ENCODE results near the gene NTM.
A peak's percentile ranks its signal among the peaks of the same experiment; 100 is the strongest.

DNA sequence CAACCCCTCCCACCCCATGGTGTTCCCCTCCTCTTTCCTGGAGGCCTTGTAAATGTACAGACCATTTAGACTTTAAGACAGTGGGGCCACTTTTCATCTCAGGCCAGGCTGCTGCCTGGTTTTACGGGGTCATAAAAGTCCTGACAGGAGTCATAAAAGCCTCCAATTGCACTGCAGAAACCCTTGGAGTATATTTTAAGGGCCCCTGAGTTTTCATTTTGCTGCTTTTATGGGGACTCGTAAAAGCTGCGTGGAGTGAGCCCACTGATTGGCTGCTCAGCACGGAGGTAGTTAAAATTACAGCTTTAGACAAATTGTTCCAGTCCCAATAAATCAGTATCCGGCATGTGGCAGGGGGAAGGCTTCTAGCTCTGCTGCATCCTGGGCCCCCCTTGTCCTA is 627.6 kb downstream of the NTM start:
- TF ChIP-seq TARDBP (IDR thresholded peaks at IDR 0.05) (no peak), ELF4 (IDR thresholded peaks at IDR 0.05) (no peak), SUZ12 (IDR thresholded peaks at IDR 0.05) (no peak), FOXK2 (IDR thresholded peaks at IDR 0.05) (no peak), FOXA1 (IDR thresholded peaks at IDR 0.05) (no peak), L3MBTL2 (conservative IDR thresholded peaks at IDR 0.05) (0 out of 2 replicates have a peak, but pooled peaks have one; percentile 28), ZNF384 (IDR thresholded peaks at IDR 0.05) (no peak)
